Measurements from ENCODE around the gene KLF15. TPM values are rescaled to one million over a fixed set of nuclear protein-coding genes. Genes with fewer than 3 reads are reported as not detected.

Gene KLF15
- total and polyA plus RNA-seq, 9 of the 15 experiments (the other 6 are each of a cell fraction or from before 2014, with no cell fraction given): 0.08 to 4.8 (median 1.2) TPM

- TF ChIP-seq, protein P1, sequence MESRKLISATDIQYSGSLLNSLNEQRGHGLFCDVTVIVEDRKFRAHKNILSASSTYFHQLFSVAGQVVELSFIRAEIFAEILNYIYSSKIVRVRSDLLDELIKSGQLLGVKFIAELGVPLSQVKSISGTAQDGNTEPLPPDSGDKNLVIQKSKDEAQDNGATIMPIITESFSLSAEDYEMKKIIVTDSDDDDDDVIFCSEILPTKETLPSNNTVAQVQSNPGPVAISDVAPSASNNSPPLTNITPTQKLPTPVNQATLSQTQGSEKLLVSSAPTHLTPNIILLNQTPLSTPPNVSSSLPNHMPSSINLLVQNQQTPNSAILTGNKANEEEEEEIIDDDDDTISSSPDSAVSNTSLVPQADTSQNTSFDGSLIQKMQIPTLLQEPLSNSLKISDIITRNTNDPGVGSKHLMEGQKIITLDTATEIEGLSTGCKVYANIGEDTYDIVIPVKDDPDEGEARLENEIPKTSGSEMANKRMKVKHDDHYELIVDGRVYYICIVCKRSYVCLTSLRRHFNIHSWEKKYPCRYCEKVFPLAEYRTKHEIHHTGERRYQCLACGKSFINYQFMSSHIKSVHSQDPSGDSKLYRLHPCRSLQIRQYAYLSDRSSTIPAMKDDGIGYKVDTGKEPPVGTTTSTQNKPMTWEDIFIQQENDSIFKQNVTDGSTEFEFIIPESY (CRISPR knock-in tag; IDR thresholded peaks at IDR 0.05): no peak
- TF ChIP-seq ZBTB17 (CRISPR knock-in tag; IDR thresholded peaks at IDR 0.05) (no peak), L3MBTL2 (IDR thresholded peaks at IDR 0.05) (no peak)
Measured at GRCh38 chr3:126305427-126305826, 51.8 kb downstream of the KLF15 start (continued).

DNA sequence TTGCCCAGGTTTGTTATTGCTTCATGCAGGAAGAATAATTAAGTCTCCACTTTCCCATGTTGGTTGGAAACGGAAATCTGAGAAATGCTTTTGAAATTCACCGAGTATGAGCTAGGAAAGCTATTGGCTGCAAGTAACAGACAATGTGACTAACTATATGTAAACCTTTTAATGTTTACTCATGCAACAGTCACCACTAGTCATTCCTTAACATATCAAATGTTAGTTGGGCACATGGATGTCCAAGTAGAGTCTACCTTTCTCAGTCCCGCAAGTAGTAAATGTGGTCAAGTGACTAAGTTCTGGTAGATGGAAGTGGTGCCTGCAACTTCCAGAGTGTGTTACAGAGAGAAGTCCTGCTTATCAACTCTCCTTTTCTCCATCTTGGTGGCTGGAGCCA is 52.5 kb downstream of the KLF15 start:
- Histone ChIP-seq H2AFZ (ENCODE audit: low read depth, low read length) (no peak overlapping the region), H3K4me1 (replicated peaks in 1 of 2; ENCODE audit: control insufficient read depth in 2 of 2, insufficient read depth in 2 of 2, low read length in 2 of 2) (0 out of 5 replicates have a peak, but pooled peaks cover 0 to 4% of the 10 kb centered on the region in 2 experiments), H4K20me1 (replicated peaks; ENCODE audit: control insufficient read depth, insufficient read depth, low read length) (no peaks in the 10 kb centered on the region), H3K27ac (ENCODE audit: extremely low read depth, low read depth, low read length) (no peak overlapping the region), H3K9me1 (ENCODE audit: control insufficient read depth, insufficient read depth, low read length) (no peaks in the 10 kb centered on the region), H3K36me3 (ENCODE audit: control insufficient read depth, insufficient read depth, low read length) (no peaks in the 10 kb centered on the region), H3K9ac (ENCODE audit: insufficient read depth in 1 of 2, low read depth in 2 of 2, low read length in 2 of 2) (no peak overlapping the region), H3K9me3 (replicated peaks; ENCODE audit: control insufficient read depth, insufficient read depth, low read depth, low read length) (no peaks in the 10 kb centered on the region), H3K4me2 (ENCODE audit: insufficient read depth, low read length) (no peak overlapping the region), H3K79me2 (ENCODE audit: control insufficient read depth, insufficient read depth, low read length) (no peaks in the 10 kb centered on the region), H3K4me3 (no peak overlapping the region), H3K27me3 (ENCODE audit: control insufficient read depth in 2 of 2, insufficient read depth in 2 of 2, low read length in 2 of 2) (peaks cover 3 to 49% of the 10 kb centered on the region in 2 experiments; a peak in 4 of 5 replicates)
- no peak for TF ChIP-seq HMGXB4 (CRISPR knock-in tag; IDR thresholded peaks at IDR 0.05)
- TF ChIP-seq ZNF395 (CRISPR knock-in tag; IDR thresholded peaks at IDR 0.05): no peak
- TF ChIP-seq HCFC1 (IDR thresholded peaks at IDR 0.05; ENCODE audit: low read depth, low read length): no peak
- TF ChIP-seq PATZ1 (CRISPR knock-in tag; IDR thresholded peaks at IDR 0.05; ENCODE audit: borderline replicate concordance): no peak
- no peak for TF ChIP-seq ZNF134 (CRISPR knock-in tag; conservative IDR thresholded peaks at IDR 0.05)
- no peak for TF ChIP-seq ZNF57 (CRISPR knock-in tag; IDR thresholded peaks at IDR 0.05)
- TF ChIP-seq NFIC (IDR thresholded peaks at IDR 0.05): no peak
- no peak for TF ChIP-seq THRAP3 (IDR thresholded peaks at IDR 0.05; ENCODE audit: borderline replicate concordance)
- TF ChIP-seq SETDB1 (IDR thresholded peaks at IDR 0.05; ENCODE audit: low read length): no peak
- no peak for TF ChIP-seq ZNF586 (CRISPR knock-in tag; conservative IDR thresholded peaks at IDR 0.05)
- no peak for TF ChIP-seq SOX6 (IDR thresholded peaks at IDR 0.05)
- TF ChIP-seq ZNF830 (CRISPR knock-in tag; IDR thresholded peaks at IDR 0.05): no peak
- no peak for TF ChIP-seq HNRNPK (IDR thresholded peaks at IDR 0.05; ENCODE audit: low read depth, low read length, poor library complexity, severe bottlenecking)
- BruUV-seq (replicated peaks): no TSS peak
- 4% methylated on average over 3 of the region's 3 CpGs for WGBS (ENCODE audit: insufficient coverage, low coverage, missing lambda C conversion rate)
- CTCF ChIA-PET (ENCODE audit: low intra/inter-chr PET ratio): no interaction called here
- in situ Hi-C loops (cut with MboI) (no loop called here), intact Hi-C loops (cut with micrococcal nuclease) (no loop called here)
- FAIRE-seq (no peak), DNase-seq (ENCODE audit: extremely low read depth in 1 of 4, low spot score in 3 of 4) (no peak), ATAC-seq (no peak)
- POLR2A ChIA-PET: no interaction called here
